Measurements from ENCODE around the gene HECA.
"Not testable (repeated sequence)": the region's sequence is repeated elsewhere in the genome, so short reads cannot be mapped to it uniquely, and the experiment has no call there.

Gene HECA

DNA sequence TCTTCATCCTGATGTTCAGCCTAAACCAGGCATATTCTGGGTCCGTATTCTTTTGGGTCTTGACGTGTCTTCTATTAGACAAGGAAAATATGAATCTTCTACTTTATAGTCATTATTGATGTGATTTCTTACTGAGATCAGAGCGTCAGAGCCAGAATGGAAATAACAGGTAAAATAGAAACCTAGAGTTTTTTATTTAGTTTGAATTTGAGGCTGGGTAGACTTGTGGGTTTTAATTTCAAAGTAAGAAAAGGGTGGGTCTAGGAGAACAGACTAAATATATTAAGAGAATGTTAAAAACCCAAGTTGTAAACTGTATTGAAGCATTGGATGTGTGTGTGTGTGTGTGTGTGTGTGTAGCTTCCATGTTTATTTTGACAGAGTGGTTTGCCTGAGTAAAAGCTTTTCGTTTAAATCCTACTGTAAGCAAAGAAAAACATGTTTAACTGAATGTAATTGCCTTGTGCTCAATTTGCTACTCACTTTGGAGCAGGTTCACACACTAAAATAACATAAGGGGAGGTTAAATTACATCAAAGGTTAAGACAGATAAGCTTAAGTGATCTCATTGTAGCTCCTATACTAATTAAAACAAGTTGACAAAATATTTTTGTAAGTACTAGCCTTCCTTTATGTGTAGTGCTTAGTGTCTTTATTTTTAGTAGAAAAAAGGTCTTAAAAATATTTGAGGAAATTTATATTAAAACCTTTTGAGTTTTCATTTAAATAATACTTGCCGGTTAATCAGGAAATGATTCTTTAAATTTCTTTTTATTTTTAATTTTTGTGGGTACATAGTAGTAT is 17.4 kb downstream of the HECA start:
- H3K4me3 ChIP-seq (ENCODE audit: low read depth in 1 of 2, low read length in 2 of 2), result no peak overlapping the region
- no peaks in the 10 kb centered on the region for H3K9me3 ChIP-seq (ENCODE audit: control insufficient read depth in 1 of 2, low read length in 2 of 2)
- H3K36me3 ChIP-seq (ENCODE audit: control insufficient read depth in 1 of 2, insufficient read depth in 2 of 2, low read length in 2 of 2), result no peaks in the 10 kb centered on the region
- no peaks in the 10 kb centered on the region for H3K27me3 ChIP-seq (ENCODE audit: low read depth, low read length)
- peaks cover 19 to 39% of the 10 kb centered on the region in 2 donors for H3K4me1 ChIP-seq (ENCODE audit: control insufficient read depth in 1 of 2, insufficient read depth in 2 of 2, low read length in 2 of 2)
- no peak overlapping the region for H3K27ac ChIP-seq (ENCODE audit: low read length)

DNA sequence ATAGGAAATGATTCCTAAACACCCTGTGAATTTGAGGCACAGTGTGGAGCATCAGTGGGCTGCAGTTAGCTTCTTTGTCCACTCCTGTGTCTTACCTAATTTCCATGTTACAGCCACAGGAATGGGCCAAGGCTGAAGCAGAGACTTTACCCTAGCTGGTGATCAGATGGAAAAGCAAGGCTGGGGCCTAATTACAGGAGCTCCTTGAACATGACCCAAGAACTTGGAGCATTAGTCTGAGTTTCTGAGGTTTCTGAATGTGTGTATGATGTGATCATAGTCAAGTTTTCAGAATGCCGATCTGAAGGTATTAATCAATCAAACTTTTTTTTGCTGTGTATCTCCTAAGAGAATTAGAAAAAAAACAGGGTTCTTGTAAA is 18.0 kb downstream of the HECA start:
- Histone ChIP-seq H3K36me3 (ENCODE audit: control insufficient read depth in 1 of 2, insufficient read depth in 2 of 2, low read length in 2 of 2) (no peaks in the 10 kb centered on the region), H3K9me3 (ENCODE audit: control insufficient read depth in 1 of 2, low read length in 2 of 2) (no peaks in the 10 kb centered on the region), H3K27ac (ENCODE audit: low read length) (no peak overlapping the region), H3K27me3 (ENCODE audit: low read depth, low read length) (no peaks in the 10 kb centered on the region), H3K4me3 (ENCODE audit: low read depth in 1 of 2, low read length in 2 of 2) (no peak overlapping the region), H3K4me1 (ENCODE audit: control insufficient read depth in 1 of 2, insufficient read depth in 2 of 2, low read length in 2 of 2) (peaks cover 19 to 39% of the 10 kb centered on the region in 2 donors)

DNA sequence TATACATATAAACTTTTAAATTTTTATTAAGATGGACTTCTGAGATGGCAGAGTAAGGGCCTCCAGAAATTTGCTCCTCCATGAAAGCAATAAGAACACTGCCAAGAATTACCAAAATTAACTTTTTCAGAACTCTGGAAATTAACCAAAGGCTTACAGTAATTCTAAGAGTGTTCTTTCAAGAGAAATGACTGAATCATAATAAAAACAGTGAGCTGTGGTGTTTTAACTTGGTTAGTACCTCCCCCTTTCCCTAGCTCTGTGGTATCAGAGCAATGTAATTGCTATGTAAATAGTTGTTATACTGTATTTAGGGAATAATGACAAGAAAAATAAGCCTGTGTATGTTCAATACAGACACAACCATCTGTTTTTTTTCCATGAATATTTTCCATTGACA is 19.0 kb downstream of the HECA start:
- H3K36me3 ChIP-seq (ENCODE audit: control insufficient read depth in 1 of 2, insufficient read depth in 2 of 2, low read length in 2 of 2), result no peaks in the 10 kb centered on the region
- H3K9me3 ChIP-seq (ENCODE audit: control insufficient read depth in 1 of 2, low read length in 2 of 2), result no peaks in the 10 kb centered on the region
- peaks cover 16 to 33% of the 10 kb centered on the region in 2 donors for H3K4me1 ChIP-seq (ENCODE audit: control insufficient read depth in 1 of 2, insufficient read depth in 2 of 2, low read length in 2 of 2)
- H3K27me3 ChIP-seq (ENCODE audit: low read depth, low read length), result no peaks in the 10 kb centered on the region
- H3K27ac ChIP-seq (ENCODE audit: low read length), result no peak overlapping the region
- H3K4me3 ChIP-seq (ENCODE audit: low read depth in 1 of 2, low read length in 2 of 2), result no peak overlapping the region

DNA sequence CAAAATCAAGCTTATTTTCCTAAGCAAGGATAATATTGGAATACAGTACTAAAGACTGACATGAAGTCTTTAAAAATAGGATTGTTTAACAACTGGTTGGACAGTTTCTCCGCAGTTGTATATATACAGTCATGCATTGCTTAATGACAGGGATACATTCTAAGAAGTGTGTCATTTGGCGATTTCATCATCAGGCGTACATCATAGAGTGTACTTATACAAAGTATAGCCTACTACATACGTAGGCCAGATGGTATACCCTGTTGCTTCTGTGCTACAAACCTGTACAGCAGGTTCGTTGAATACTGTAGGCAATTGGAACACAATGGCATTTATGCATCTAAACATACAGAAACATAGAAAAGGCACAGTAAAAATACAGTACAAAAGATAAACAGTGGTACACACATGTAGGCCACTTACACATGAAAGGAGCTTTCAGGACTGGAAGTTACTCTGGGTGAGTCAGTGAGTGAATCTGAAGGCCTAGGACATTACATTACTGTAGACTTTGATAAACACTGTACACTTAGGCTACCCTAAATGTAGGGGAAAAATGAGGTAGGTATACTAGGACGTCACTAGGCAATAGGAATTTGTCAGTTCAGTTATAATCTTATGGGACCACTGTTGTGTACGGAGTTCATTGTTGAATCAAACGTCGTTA is 20.1 kb downstream of the HECA start:
- Histone ChIP-seq H3K4me1 (ENCODE audit: control insufficient read depth in 1 of 2, insufficient read depth in 2 of 2, low read length in 2 of 2) (peaks cover 5 to 21% of the 10 kb centered on the region in 2 donors), H3K36me3 (ENCODE audit: control insufficient read depth in 1 of 2, insufficient read depth in 2 of 2, low read length in 2 of 2) (no peaks in the 10 kb centered on the region), H3K4me3 (ENCODE audit: low read depth in 1 of 2, low read length in 2 of 2) (no peak overlapping the region)

DNA sequence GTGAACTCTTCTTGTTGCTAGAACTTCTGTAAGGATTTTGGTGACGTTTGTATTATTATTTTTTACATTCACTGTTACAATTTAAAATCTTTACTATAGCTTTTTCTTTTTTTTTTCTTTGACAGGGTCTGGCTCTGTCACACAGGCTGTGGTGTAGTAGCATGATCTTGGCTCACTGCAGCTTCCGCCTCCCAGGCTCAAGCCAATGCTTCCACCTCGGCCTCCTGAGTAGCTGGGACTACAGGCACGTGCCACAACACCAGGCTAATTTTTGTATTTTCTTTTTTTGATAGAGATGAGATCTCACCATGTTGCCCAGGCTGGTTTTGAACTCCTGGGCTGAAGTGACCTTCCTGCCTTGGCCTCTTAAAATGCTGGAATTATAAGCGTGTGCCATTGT is 21.2 kb downstream of the HECA start:
- Histone ChIP-seq H3K9me3 (ENCODE audit: control insufficient read depth in 1 of 2, low read length in 2 of 2) (no peaks in the 10 kb centered on the region), H3K4me1 (ENCODE audit: control insufficient read depth in 1 of 2, insufficient read depth in 2 of 2, low read length in 2 of 2) (peaks cover 4 to 21% of the 10 kb centered on the region in 2 donors), H3K36me3 (ENCODE audit: control insufficient read depth in 1 of 2, insufficient read depth in 2 of 2, low read length in 2 of 2) (no peaks in the 10 kb centered on the region), H3K27me3 (ENCODE audit: low read depth, low read length) (no peaks in the 10 kb centered on the region), H3K27ac (ENCODE audit: low read length) (no peak overlapping the region), H3K4me3 (ENCODE audit: low read depth in 1 of 2, low read length in 2 of 2) (no peak overlapping the region)

More for the DNA sequence above, 20.1 kb downstream of the HECA start:
- Histone ChIP-seq H3K27me3 (ENCODE audit: low read depth, low read length) (no peaks in the 10 kb centered on the region), H3K9me3 (ENCODE audit: control insufficient read depth in 1 of 2, low read length in 2 of 2) (no peaks in the 10 kb centered on the region), H3K27ac (ENCODE audit: low read length) (no peak overlapping the region)

DNA sequence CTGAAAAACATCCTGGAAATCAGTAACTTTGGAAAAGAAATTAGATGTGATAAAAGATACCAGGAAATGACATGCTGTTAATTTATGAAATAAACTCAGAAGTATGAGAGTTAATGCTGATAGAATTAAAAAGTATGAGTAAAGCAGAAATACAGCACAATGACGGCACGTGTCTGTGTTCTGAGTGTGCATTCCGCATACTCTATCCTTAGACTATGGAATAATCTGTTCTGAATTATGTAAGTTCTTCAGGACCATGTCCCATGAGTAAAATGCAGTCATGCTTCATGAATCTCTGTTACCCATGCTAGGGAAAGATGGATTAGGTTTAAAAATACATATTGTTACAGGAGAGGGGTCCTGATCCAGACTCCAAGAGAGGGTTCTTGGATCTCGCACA is 21.7 kb downstream of the HECA start:
- Histone ChIP-seq H3K36me3 (ENCODE audit: control insufficient read depth in 1 of 2, insufficient read depth in 2 of 2, low read length in 2 of 2) (no peaks in the 10 kb centered on the region), H3K9me3 (ENCODE audit: control insufficient read depth in 1 of 2, low read length in 2 of 2) (no peaks in the 10 kb centered on the region), H3K4me3 (ENCODE audit: low read depth in 1 of 2, low read length in 2 of 2) (no peak overlapping the region), H3K27ac (ENCODE audit: low read length) (no peak overlapping the region), H3K4me1 (ENCODE audit: control insufficient read depth in 1 of 2, insufficient read depth in 2 of 2, low read length in 2 of 2) (peaks cover 9 to 23% of the 10 kb centered on the region in 2 donors), H3K27me3 (ENCODE audit: low read depth, low read length) (no peaks in the 10 kb centered on the region)

DNA sequence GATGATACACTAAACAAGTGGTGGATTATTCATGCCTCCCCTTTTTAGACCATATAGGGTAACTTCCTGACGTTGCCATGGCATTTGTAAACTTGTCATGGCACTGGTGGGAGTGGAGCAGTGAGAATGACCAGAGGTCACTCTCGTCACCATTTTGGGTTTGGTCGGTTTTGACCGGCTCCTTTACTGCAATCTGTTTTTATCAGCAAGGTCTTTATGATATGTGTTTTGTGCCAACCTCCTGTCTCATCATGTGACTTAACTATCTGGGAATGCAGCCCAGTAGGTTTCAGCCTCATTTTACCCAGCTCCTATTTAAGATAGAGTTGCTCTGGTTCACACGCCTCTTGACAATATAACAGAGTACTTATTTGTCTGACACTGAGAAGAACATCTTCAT is 22.2 kb downstream of the HECA start:
- not testable (repeated sequence) for H3K4me3 ChIP-seq (ENCODE audit: low read depth in 1 of 2, low read length in 2 of 2); H3K9me3 ChIP-seq (ENCODE audit: control insufficient read depth in 1 of 2, low read length in 2 of 2); H3K27me3 ChIP-seq (ENCODE audit: low read depth, low read length); H3K36me3 ChIP-seq (ENCODE audit: control insufficient read depth in 1 of 2, insufficient read depth in 2 of 2, low read length in 2 of 2); H3K27ac ChIP-seq (ENCODE audit: low read length)
- peaks cover 13 to 18% of the 10 kb centered on the region in 2 donors for H3K4me1 ChIP-seq (ENCODE audit: control insufficient read depth in 1 of 2, insufficient read depth in 2 of 2, low read length in 2 of 2)

DNA sequence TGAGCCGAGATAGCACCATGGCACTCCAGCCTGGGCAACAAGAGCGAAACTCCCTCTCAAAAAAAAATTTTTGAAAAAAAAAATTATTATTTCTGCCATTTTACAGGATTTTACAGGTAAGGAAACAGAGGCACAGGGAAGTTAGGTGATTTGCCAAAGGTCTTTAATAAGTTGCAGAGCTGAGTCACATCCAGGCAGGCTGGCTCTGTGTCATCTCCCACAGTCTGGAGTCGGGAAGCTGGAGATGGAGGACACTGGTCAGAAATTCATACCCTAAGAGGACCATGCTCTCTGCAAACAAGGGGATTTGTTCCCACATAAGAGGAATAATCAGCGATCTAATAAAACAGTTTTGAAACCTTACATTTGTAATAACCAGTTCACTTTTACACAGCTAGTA is 24.1 kb downstream of the HECA start:
- Histone ChIP-seq H3K4me1 (ENCODE audit: control insufficient read depth in 1 of 2, insufficient read depth in 2 of 2, low read length in 2 of 2) (peaks cover 10 to 13% of the 10 kb centered on the region in 2 donors), H3K27ac (ENCODE audit: low read length) (no peak overlapping the region)

DNA sequence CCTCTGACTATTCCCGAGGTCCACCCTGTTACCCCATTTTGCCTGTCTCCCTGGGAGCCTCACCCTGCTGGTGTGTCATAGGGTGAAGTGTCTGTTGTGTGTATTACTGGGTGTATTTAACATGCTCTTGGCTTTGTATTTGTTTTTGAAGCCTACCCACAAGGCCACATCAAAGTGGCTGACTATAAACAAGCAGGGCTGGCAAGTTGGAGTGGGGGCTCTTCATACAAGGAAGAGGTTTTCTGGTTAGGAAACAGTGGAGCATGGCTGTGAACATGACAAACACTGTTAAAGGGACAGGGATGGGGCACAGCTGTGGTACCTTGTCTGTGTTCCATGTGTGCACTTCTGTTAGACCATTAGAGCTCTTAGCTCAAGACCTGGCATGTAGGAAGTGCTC is 26.3 kb downstream of the HECA start:
- Histone ChIP-seq H3K27me3 (ENCODE audit: low read depth, low read length) (no peaks in the 10 kb centered on the region), H3K9me3 (ENCODE audit: control insufficient read depth in 1 of 2, low read length in 2 of 2) (no peaks in the 10 kb centered on the region), H3K36me3 (ENCODE audit: control insufficient read depth in 1 of 2, insufficient read depth in 2 of 2, low read length in 2 of 2) (peaks cover 0 to 2% of the 10 kb centered on the region in 2 donors), H3K4me3 (ENCODE audit: low read depth in 1 of 2, low read length in 2 of 2) (no peak overlapping the region), H3K4me1 (ENCODE audit: control insufficient read depth in 1 of 2, insufficient read depth in 2 of 2, low read length in 2 of 2) (peaks cover 11 to 13% of the 10 kb centered on the region in 2 donors), H3K27ac (ENCODE audit: low read length) (no peak overlapping the region)

More for the DNA sequence above, 24.1 kb downstream of the HECA start:
- Histone ChIP-seq H3K9me3 (ENCODE audit: control insufficient read depth in 1 of 2, low read length in 2 of 2) (no peaks in the 10 kb centered on the region), H3K27me3 (ENCODE audit: low read depth, low read length) (no peaks in the 10 kb centered on the region), H3K36me3 (ENCODE audit: control insufficient read depth in 1 of 2, insufficient read depth in 2 of 2, low read length in 2 of 2) (no peaks in the 10 kb centered on the region), H3K4me3 (ENCODE audit: low read depth in 1 of 2, low read length in 2 of 2) (no peak overlapping the region)

DNA sequence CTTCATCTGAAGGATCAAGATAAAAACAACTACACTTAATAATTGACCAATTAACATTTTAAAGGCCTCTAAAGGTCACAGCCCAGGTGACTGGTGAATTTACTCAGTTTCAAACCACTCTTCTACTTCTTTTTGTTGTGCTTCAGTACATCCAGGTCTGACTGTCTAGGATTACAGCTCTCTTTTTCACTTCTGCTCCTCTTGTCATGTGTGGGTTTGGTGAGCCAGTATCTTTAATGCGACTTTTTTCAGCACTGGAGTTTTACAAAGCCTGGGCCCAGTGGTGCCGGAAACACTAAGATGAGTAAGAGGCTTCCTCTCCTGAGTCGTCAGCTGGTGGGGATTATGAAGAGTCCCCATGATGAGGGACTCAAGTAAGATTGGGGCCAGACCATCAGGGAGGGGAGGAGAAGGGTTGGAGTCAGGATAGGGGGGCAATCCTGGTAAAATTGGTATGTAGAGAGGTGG is 27.0 kb downstream of the HECA start:
- Histone ChIP-seq H3K9me3 (ENCODE audit: control insufficient read depth in 1 of 2, low read length in 2 of 2) (no peaks in the 10 kb centered on the region), H3K36me3 (ENCODE audit: control insufficient read depth in 1 of 2, insufficient read depth in 2 of 2, low read length in 2 of 2) (peaks cover 0 to 8% of the 10 kb centered on the region in 2 donors), H3K27me3 (ENCODE audit: low read depth, low read length) (no peaks in the 10 kb centered on the region), H3K4me1 (ENCODE audit: control insufficient read depth in 1 of 2, insufficient read depth in 2 of 2, low read length in 2 of 2) (peaks cover 7 to 13% of the 10 kb centered on the region in 2 donors), H3K4me3 (ENCODE audit: low read depth in 1 of 2, low read length in 2 of 2) (no peak overlapping the region), H3K27ac (ENCODE audit: low read length) (no peak overlapping the region)

DNA sequence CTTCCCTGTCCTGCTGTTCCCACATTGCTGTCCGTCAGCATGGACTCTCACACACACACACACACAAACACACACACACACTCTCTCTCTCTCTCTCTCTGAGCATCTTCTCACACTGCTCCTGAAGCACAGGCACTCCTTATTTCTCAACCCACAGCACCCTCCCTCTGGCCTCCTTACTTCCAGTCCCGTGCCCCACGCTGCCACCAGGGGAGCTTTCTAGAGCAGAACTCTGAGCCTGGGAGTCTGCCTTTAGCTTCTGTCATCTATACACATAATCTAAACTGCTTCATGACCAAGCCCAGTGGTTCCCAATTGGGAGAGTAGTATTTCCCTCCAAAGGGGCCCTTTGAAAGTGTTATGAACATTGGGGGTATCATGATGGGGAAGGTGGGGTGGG is 29.1 kb downstream of the HECA start:
- Histone ChIP-seq H3K27ac (ENCODE audit: low read length) (no peak overlapping the region), H3K36me3 (ENCODE audit: control insufficient read depth in 1 of 2, insufficient read depth in 2 of 2, low read length in 2 of 2) (peaks cover 16% of the 10 kb centered on the region in 2 donors), H3K4me3 (ENCODE audit: low read depth in 1 of 2, low read length in 2 of 2) (no peak overlapping the region), H3K27me3 (ENCODE audit: low read depth, low read length) (no peaks in the 10 kb centered on the region), H3K9me3 (ENCODE audit: control insufficient read depth in 1 of 2, low read length in 2 of 2) (no peaks in the 10 kb centered on the region), H3K4me1 (ENCODE audit: control insufficient read depth in 1 of 2, insufficient read depth in 2 of 2, low read length in 2 of 2) (peaks cover 7 to 13% of the 10 kb centered on the region in 2 donors)
